GM18507 (cell line): Measurements from ENCODE around the gene S1PR4.
"Not testable (repeated sequence)": the region's sequence is repeated elsewhere in the genome, so short reads cannot be mapped to it uniquely, and the experiment has no call there.

ENCODE experiments used
- DNase-seq: peaks from one replicate; pipeline ENCODE4 v3.0.0; 2011; ENCODE audit warnings: low read depth; ENCODE audit not compliant: insufficient read length; ENCODE audit errors: extremely low spot score
- FAIRE-seq: peaks from 2 replicates; lab custom pipeline; 2011; peaks lifted over from hg19 to GRCh38; lab: Jason Lieb, UNC

S1PR4 gene

GRCh38 chr19:3208317-3209207, 30.0 kb downstream of the S1PR4 start:
- FAIRE-seq (no peak), DNase-seq (no peak)

- DNase-seq (peak; percentile 59), FAIRE-seq (peak; percentile 76)
Measured at GRCh38 chr19:3210347-3211017, 31.9 kb downstream of the S1PR4 start.

- no peak for FAIRE-seq
- DNase-seq = no peak
Measured at GRCh38 chr19:3211191-3211590, 32.6 kb downstream of the S1PR4 start.

- FAIRE-seq (no peak), DNase-seq (no peak)
Measured at GRCh38 chr19:3213159-3213558, 34.6 kb downstream of the S1PR4 start.

- DNase-seq = no peak
- FAIRE-seq = no peak
Measured at GRCh38 chr19:3216874-3217273, 38.3 kb downstream of the S1PR4 start.

- DNase-seq (no peak), FAIRE-seq (no peak)
Measured at GRCh38 chr19:3220576-3220975, 42.0 kb downstream of the S1PR4 start.

GRCh38 chr19:3221576-3221975, 43.0 kb downstream of the S1PR4 start:
- DNase-seq, FAIRE-seq: not testable (repeated sequence)

GRCh38 chr19:3222709-3223108, 44.1 kb downstream of the S1PR4 start:
- FAIRE-seq = no peak
- DNase-seq = no peak

- FAIRE-seq = no peak
- peak; percentile 66 for DNase-seq
Measured at GRCh38 chr19:3224346-3225168, 46.0 kb downstream of the S1PR4 start, which contains the start of gene CELF5. TSS of gene CELF5 (plus strand) at chr19:3224661. CDS start at chr19:3224740, 79 bp downstream.

GRCh38 chr19:3225169-3225485, 46.6 kb downstream of the S1PR4 start:
- no peak for FAIRE-seq
- no peak for DNase-seq

GRCh38 chr19:3225677-3226093, 47.1 kb downstream of the S1PR4 start:
- DNase-seq = no peak
- no peak for FAIRE-seq

- FAIRE-seq = no peak
- no peak for DNase-seq
Measured at GRCh38 chr19:3227054-3227626, 48.6 kb downstream of the S1PR4 start.

GRCh38 chr19:3229346-3229743, 50.8 kb downstream of the S1PR4 start:
- DNase-seq (no peak), FAIRE-seq (no peak)
